G401.6 (cell line): ENCODE data around the gene USP24.
A peak's percentile ranks its signal among the peaks of the same experiment; 100 is the strongest.

Source experiments
- FAIRE-seq: peaks from 2 replicates; lab custom pipeline; 2012; peaks lifted over from hg19 to GRCh38; lab: Jason Lieb, UNC

The USP24 gene

DNA sequence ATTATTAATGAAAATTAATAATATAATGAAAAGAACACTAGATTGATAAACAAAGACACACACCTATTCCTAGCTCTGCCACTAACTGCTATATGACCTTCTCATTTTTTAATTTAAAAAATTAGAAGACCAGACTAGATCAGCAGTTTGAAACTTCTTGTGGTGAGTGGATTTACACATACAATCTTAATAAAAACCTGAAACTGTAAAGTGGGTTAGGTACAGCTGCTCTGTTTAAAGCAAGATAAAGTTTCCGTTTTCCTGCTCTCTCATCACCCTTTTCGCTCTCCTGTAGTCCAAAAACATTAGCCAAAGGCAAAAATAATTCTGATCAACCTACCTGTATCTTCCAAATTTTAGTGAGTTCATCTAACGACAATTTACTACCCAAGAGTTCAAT lies 58.6 kb downstream of the USP24 start:
- no peak for FAIRE-seq

DNA sequence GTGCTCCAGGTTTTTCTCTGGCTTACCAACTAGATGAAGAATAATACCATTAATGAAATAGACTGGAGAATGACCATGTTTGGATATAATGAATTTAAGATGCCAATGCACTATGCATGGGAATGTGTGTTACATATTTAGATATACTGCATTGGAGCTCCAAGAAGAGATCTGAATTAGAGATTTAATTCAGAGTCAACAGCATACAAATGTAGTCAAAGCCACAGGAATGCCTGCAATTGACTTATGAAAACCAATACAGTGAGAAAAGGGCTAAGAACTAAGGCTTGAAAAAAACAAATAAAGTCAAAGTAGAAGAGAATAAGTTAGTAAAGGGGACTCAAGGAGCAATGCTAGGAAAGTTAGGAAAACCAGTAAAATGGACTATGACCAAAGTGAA lies 59.1 kb downstream of the USP24 start:
- FAIRE-seq, result no peak

DNA sequence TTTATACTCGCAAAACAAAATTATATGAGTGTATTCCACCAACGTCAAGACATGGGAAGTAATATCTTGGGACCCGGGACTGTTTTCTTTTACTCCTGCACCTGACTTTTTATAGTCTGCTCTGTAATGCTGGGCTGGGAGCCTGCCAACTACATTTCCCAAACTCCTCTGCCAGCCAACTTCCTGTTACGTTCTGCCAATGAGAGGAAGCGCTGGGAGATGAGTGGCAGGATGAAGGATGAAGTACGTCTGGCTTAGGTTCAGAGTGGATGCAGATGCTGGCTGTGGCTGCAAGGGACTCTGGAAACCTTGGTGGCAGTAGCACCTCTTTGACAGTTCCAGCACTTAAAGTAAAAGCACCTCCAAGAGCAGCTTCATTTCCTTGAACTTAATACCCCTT lies 59.6 kb downstream of the USP24 start:
- no peak for FAIRE-seq

DNA sequence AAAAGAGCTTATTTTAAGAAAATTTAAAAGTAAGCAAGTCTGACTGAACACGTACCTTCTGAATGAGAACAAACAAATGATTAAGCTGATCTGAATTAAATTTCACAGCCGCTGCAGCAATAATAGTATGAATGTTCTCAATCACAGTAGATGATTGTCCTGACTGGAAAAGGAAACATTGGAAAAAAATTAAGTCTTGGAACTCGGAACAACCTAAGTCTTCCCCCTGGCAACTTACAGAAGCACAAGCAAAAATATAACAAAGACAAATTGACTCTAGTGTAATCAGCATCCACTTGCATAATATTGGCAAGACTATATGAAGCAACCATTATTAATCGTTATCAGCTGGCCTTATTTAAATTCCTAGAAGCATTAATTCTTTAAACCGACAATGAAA lies 60.5 kb downstream of the USP24 start:
- no peak for FAIRE-seq

DNA sequence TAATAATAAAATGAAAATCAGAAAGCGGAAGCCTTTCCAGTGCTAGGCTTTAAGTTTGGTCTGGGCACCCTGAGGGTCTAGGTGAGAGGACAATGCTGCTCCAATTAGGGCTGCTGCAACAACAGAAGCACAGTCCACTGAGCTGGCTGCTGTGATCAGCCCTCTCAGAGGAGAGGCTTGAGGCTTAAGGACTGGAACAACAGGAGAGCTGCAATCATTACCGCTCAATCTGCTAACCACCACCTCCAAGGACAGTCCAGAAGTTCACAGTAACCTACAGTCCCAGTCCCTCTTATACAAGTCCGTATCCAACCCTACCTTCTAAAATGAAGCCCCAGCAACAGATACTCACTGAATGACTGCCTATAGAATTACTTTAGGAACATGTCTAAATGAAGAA lies 62.1 kb downstream of the USP24 start:
- no peak for FAIRE-seq

DNA sequence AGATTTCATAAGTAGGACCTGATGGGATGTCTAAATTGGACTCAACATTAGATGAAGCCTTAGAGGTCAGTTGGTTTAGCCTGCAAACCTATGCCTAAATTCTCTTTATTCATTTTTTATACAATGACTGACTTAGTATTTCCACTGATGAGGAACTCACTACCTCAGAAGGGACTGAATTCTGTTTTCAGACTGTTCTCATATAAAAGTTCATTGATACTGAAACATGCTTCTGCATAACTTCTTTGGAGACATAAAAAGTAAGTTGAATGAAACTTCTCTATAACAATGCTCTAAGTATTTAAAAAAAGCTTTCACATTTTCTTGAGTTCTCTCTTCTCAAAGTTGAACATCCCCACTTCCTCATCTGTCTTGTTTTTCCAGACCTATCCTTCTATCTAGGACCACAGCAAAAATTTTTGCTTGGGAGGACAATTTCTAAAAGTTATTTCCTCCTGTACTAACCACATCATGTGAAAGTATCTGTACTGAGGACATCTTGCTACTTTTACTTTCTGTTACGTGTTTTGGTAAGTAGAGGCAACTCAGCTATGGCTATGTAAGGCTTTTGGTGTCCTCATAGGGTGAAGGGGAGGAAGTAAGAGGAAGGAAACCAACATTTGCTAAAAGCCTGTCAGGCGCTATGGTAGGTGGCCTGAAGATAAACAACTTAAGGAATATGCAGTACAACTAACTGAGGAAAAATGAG lies 64.1 kb downstream of the USP24 start:
- no peak for FAIRE-seq

DNA sequence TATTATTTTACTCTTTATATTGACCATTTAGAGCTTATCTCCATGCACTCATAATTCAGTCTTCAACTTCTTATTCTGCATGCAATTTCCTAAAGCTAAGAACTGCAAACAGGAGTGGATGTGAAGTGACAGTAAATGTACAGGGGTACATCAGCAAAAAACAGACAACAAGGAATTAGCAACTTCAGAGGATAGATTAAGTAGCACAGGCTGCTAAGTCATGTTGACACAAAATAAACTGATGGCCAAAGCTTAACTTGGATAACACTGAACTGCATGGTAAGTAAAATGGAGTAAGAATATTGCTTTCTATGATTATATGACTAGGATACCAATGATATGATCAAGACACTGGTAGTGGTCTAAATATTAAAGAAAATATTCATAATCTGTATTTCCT lies 66.5 kb downstream of the USP24 start:
- FAIRE-seq, result no peak

DNA sequence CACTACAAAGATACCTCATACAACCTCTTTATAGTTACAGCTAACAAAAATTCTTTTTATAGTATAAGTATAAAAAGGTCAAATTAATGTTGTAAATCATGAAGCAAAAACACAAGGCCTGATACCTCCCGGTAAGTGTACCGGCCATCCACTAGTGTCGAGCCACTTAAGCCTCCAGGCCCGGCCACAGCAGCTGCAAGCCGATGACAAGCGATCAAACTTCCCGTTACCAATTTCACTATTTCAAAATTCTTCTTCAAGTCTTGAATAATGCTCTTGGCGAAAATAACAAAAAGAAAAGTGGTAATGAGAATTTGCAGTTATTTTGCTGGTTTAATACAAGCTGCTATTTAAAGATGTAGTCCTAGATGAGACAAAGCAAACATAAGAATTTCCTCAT lies 67.6 kb downstream of the USP24 start:
- no peak for FAIRE-seq

DNA sequence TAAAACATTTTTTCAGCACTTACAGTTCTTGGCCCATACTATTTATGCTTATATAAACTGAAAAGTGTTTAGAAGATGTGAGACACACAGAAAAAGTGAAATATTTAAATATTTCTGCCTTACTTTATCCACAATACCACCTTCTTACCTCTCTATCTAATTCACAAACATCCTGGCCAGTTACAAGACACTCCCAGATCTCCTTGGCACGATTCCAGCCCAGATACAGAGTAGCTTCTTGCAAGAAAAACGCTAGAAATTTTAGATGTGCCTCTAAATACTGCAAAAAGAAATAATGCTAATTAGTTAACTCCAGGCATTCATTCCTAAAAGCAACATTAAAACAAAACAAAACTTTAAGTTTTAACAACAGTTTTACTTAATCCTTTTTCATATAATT lies 68.4 kb downstream of the USP24 start:
- FAIRE-seq, result no peak

DNA sequence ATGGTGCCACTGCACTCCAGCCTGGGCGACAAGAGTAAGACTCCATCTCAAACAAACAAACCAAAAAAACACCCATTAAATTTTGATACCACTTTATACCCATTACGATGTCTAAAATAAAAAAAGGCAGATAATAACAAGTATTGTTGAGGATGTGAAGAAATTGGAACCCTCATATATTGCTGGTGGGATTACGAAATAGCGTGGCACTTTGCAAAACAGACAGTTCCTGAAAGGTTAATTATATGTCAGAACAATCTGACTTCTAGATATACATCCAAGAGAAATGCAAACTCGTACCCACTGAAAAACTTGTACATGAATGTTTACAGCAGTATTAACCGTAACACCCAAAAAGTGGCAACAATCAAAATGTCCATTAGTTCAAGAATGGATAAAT lies 70.3 kb downstream of the USP24 start:
- FAIRE-seq, result no peak

DNA sequence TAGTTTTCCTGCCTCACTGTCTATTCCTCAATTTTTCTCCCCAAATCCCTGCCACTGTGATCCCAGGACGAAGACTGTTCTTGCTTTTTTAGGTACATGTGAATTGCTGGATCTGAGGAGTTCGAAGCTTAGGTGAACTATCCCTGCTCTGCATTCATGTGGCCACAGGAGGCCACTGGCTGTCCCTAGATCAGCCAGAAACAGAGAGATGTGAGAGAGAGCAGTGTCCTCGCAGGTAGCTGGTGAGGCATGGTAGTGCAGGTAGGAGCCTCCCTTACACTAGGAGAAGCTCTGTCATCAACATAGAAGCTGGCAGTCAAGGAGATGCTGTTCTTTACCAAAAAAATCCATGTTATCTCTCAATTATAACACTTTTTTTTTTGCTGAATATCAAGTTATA lies 71.5 kb downstream of the USP24 start:
- FAIRE-seq, result no peak

DNA sequence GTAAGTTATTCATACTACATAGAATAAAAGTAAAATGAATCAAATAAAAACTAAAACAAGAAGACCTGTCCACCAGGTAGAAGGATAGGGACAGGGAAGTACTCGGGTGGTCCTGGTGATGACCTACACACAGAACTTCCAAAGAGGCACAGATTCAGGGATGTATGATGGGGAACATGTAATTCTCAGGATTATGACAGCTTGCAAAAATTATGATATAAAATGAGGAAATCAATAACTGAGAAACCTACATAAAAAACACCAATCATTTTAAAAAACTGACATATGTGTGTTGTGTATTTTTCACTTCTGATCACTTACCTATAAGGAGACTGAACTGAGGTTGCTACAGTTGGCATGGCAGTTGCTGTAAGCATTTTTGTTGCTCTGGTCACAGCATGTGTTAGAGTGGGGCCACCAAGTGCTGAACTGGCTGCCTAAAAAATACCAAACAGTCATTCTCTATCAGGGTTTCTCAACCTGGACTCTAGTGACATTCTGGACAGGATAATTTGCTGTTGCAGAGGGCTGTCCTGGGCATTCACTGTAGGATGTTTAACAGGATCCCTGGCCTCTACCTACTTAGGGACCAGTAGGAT lies 73.8 kb downstream of the USP24 start:
- FAIRE-seq, result no peak

DNA sequence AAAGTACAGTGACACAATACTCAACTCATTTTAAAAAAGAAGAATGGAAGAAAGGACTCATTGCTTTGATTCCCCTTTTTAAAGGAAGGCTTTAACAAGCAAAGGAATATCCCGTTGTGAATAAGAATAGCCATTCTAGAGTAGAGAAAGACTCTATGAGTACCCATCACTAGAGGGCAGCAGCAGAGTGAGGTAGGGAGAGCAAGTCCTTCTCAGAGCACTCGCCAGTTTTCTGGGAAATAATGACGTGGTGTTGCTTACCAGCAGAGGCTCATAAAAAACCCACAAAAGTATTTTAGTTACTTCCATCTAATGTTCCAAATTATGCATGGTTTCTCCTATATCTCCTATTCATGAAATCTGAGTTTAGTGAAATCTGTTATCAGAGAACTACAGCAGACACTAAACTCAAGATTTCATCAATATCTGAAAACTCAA lies 74.6 kb downstream of the USP24 start:
- peak; percentile 96 for FAIRE-seq

DNA sequence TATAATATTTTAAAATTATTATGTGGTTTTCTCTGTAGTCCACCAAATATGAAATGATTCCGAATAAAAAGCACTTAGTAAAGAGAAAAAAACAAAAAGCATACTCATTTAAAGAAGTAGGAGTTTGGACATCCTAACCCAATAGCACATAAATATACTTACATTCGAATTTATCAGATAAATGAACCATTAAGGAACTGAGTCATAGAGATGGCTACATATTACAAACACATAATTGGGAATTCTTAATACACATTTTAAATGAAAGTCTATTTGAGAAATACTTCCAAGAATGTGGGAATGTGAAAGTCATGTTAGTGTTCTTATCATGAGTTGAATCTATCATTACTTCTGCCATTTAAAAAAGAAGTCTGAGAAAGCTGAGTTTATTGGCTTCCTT lies 75.0 kb downstream of the USP24 start:
- FAIRE-seq, result peak; percentile 8

DNA sequence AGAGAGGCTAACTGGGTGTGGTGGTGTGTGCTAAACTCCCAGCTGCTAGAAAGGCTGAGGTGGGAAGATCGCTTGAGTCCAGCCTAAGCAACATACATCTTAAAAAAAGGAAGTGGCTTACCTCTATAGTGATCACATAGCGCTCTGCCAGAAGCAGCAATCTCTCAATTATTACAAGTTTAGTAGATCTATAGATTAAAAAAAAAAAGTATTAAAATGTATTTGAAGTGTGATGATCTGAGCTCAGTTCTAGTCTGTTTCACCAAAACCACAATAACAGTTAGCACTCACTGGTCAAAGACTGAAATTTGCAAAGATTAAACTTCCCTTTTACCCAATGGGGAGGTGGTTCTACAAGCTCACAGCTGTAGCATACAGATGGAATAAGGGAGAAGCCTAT lies 76.3 kb downstream of the USP24 start:
- no peak for FAIRE-seq

DNA sequence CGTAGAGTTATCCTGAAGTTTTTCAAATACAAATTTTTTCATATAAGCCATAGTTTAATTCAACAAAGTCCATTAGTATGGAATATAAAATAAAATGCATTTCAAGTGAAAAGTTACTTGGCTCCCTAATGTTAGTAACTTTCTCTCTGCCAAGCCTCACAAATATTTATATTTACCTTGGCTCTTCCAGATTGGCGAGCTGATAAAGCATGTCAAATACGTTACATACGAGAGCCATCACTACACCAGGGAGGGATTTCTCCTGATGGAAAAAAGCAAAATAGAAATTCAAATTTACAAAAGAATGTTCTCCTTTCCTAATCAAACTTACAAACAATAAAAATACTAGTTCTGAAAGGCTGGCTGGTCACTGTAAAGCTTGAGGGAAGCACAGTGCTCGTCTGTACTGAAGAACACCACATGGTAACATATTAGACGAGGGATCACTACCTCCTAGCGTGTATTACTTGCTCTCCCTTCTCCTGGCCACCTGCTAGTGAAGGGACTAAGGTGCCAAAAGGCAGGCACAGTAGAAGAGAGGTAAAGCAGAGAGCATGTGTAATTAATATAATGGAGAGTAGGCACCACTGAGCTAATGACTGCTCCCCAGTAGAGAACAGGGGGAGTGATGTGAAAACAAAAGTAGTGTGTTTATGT lies 80.9 kb downstream of the USP24 start:
- no peak for FAIRE-seq

DNA sequence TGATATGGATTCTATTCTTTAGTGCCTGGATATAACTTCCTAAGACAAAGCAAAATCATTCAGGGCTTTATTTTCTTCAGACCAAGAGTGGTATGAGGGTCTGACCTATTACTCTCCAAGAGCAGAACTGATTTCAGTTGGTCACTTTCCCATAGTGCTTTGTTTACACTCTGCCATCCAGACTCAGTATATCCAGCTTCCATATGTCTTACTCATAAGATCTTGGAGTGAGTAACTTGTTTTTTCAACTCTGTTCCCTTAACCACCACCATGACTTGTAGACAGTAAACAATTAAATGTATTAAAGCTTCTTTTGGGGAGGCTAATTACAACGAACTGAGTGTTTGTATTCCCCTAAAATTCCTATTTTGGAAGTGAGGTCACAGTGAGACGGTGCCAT lies 83.4 kb downstream of the USP24 start:
- FAIRE-seq, result no peak

DNA sequence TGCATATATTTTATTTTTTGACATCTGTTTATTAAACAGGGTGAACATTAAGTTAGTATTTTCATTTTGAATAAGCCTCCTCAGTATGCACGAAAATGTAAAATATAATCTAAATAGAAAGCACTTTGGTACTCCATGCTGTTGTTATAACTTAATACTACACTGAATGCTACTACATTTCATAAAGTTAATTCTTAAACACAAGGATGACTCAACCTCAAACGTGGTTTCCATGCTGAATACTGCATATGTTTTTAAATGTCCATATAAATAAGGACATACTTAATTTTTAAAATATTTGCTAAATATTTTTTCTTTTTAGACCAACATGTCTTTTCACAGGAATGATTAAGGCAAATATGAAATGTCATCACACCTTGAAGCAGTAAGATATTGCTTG lies 83.9 kb downstream of the USP24 start:
- FAIRE-seq, result no peak

DNA sequence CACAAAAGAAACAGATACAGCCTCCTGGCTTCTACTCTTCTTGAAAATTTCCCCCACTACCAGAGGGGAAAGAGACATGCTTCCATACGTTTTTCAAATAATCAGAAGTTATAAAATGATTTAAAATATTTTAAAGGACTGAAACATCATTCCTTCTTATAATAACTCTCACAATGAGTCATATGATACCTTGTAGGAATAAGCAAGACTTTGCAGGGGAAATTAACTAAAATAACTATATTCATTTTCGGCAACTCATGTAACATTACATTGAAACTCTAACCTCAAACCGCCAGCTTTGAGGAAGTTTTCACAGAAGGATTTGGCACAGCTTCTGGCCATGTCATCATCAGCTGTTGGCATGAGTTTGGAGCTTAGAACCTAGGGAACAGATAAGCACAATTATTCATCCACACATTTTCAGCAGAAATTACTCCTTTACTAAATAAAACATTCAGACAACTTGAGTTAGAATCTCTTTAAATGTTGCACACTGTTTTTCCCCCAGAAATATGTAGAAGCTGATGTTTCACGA lies 85.9 kb downstream of the USP24 start:
- no peak for FAIRE-seq

DNA sequence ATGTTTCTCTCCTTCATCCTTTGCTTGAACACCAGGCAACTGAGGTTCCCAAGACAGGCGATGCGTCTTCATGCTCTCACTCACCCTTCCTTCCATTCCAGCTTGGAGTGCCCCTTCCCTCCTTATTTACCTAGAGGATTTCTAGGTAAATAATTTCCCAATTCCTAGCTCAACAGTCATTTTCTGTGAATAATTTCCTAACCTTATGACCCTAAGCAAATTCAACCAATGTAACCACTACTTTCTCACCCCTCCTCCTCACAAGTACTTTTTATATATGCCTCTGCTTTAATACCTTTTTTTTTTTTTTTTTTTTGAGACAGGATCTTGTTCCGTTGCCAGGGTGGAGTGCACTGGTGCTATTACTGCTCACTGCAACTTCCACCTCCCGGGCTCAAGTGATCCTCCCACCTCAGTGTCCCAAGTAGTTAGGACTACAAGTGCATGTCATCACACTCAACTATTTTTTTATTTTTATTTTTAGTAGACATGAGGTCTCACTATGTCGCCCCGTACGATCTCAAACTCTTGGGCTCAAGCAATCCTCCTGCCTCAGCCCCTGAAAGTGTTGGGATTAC lies 86.7 kb downstream of the USP24 start:
- FAIRE-seq, result no peak

DNA sequence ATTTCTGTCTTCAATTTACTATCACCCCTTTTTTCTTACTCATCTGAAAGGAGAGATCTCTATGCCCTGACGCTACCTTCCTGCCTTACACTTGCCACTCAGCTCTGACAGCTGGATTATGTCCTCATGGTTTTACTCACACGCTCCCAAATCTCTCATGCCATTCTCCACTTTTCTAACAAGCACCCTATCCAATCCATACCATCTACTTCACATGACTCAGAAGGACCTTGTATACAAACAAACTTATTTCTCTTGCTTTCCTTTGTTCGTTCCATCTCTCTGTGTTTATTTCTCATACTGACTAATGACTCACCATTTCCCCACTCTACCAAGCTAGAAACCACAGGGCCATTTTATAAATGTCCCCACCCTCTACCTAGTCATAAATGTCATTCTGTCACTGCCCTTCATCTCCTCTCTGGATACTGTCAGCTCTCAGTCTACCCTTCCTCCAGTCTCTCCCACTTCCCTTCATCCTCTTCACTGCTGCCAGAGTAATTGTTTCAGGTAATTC lies 87.3 kb downstream of the USP24 start:
- no peak for FAIRE-seq

DNA sequence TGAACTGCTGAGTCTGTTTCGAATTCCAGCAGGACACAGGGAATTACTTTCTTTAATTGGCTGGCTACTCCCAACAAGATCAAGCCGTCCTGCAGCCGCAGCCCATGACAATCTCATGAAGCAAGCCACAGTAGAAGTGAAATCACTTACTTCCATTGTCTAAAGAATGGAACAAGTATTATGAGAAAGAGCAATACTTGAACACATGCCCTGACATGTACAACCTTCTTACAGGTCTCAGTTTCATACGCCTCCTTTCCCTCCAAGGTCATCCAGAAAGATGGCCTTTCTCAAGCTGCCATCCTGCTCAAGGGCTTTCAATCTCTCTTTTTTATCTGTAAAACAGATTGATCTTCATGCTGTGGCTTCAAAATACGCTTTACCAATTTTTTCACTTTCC lies 90.7 kb downstream of the USP24 start:
- no peak for FAIRE-seq

DNA sequence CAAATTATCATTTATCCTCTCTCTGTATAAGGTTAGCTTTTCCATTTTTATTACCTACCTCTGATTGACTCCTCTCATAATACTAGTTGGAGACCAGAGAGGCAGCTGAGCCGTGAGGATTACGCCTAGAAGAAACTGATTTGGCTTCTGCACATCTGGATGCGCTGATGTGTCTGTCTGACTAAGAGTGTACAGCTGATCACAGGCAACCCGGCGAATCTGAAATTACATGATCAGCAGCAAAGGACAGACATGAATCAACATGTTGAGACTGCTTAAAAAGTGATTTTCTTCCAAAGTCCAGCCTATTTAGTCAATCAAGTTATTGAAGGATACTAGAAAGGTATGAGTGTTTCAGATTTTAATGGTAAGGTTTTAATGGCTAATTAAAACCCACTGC lies 94.6 kb downstream of the USP24 start:
- no peak for FAIRE-seq
